ACC112 (cell line): ENCODE measurements around the gene AIFM1.

Experiments
- H2AFZ ChIP-seq: fragments of 200-600 bp; sonication (generic); one replicate; pipeline ENCODE4 v1.6.0; 2017; ENCODE audit warnings: antibody characterized with exemption, low read length; ENCODE audit not compliant: unreplicated experiment
- H3K27ac ChIP-seq: fragments of 200-600 bp; sonication (generic); 2 replicates; pipeline ENCODE4 v1.5.1; 2014; ENCODE audit warnings: low read depth, mild to moderate bottlenecking, antibody characterized with exemption, low read length, moderate library complexity
- H3K27me3 ChIP-seq: fragments of 200-600 bp; sonication (generic); 2 replicates; pipeline ENCODE4 v1.6.1; 2014; ENCODE audit warnings: mild to moderate bottlenecking, antibody characterized with exemption, low read length, moderate library complexity, mixed read lengths; ENCODE audit not compliant: insufficient read depth
- H3K36me3 ChIP-seq: fragments of 200-600 bp; sonication (generic); 2 replicates; pipeline ENCODE4 v1.6.1; 2016; ENCODE audit warnings: mild to moderate bottlenecking, antibody characterized with exemption, low read length, moderate library complexity, mixed read lengths; ENCODE audit not compliant: insufficient read depth
- H3K4me1 ChIP-seq: fragments of 200-600 bp; sonication (generic); one replicate; pipeline ENCODE4 v1.6.1; 2016; ENCODE audit warnings: low read length, mixed read lengths; ENCODE audit not compliant: insufficient read depth, unreplicated experiment, control insufficient read depth
- H3K4me3 ChIP-seq: fragments of 200-600 bp; sonication (generic); 2 replicates; pipeline ENCODE4 v1.5.1; 2014; ENCODE audit warnings: mild to moderate bottlenecking, low read depth, low read length
- H3K79me2 ChIP-seq: fragments of 200-600 bp; sonication (generic); one replicate; pipeline ENCODE4 v1.6.0; 2016; ENCODE audit warnings: low read length; ENCODE audit not compliant: control insufficient read depth, unreplicated experiment, insufficient read depth

AIFM1 gene

GRCh38 chrX:130108647-130109428 is 56.8 kb downstream of the AIFM1 start:
- H3K36me3 ChIP-seq, result no peaks in the 10 kb centered on the region
- no peaks in the 10 kb centered on the region for H3K27me3 ChIP-seq
- peak overlapping the region; percentile 88 for H3K27ac ChIP-seq
- H3K4me3 ChIP-seq, result peak overlapping the region; percentile 88
- peaks cover 30% of the 10 kb centered on the region for H3K4me1 ChIP-seq
- H2AFZ ChIP-seq, result no peak overlapping the region
- H3K79me2 ChIP-seq, result peaks cover 50% of the 10 kb centered on the region

- H3K79me2 ChIP-seq, result peaks cover 70% of the 10 kb centered on the region
- no peak overlapping the region for H3K27ac ChIP-seq
- no peaks in the 10 kb centered on the region for H3K27me3 ChIP-seq
- no peaks in the 10 kb centered on the region for H3K36me3 ChIP-seq
- H3K4me1 ChIP-seq, result peaks cover 20% of the 10 kb centered on the region
- H3K4me3 ChIP-seq, result 0 out of 2 replicates have a peak overlapping the region, but pooled peaks have one; percentile 5
- H2AFZ ChIP-seq, result no peak overlapping the region
Measured at GRCh38 chrX:130106071-130106470, 59.6 kb downstream of the AIFM1 start.

- H3K79me2 ChIP-seq, result peaks cover 76% of the 10 kb centered on the region
- H3K27ac ChIP-seq, result no peak overlapping the region; the same call in 1 of the 2 replicates
- H3K4me1 ChIP-seq, result peaks cover 28% of the 10 kb centered on the region
- no peak overlapping the region for H3K4me3 ChIP-seq
- H3K27me3 ChIP-seq, result no peaks in the 10 kb centered on the region
- H2AFZ ChIP-seq, result no peak overlapping the region
- no peaks in the 10 kb centered on the region for H3K36me3 ChIP-seq
Measured at GRCh38 chrX:130105244-130105643, 60.4 kb downstream of the AIFM1 start.

- Histone ChIP-seq H3K27me3 (no peaks in the 10 kb centered on the region), H3K4me1 (peaks cover 33% of the 10 kb centered on the region), H3K79me2 (peaks cover 78% of the 10 kb centered on the region), H2AFZ (no peak overlapping the region), H3K4me3 (no peak overlapping the region), H3K36me3 (no peaks in the 10 kb centered on the region), H3K27ac (no peak overlapping the region)
Measured at GRCh38 chrX:130103605-130104004, 62.0 kb downstream of the AIFM1 start.

- Histone ChIP-seq H3K27ac (peak overlapping the region; percentile 94), H3K4me1 (peaks cover 20% of the 10 kb centered on the region), H2AFZ (no peak overlapping the region), H3K79me2 (peaks cover 62% of the 10 kb centered on the region), H3K4me3 (0 out of 2 replicates have a peak overlapping the region, but pooled peaks have one; percentile 21), H3K36me3 (no peaks in the 10 kb centered on the region), H3K27me3 (no peaks in the 10 kb centered on the region)
Measured at GRCh38 chrX:130100180-130100579, 65.5 kb downstream of the AIFM1 start.

GRCh38 chrX:130098210-130098552 is 67.5 kb downstream of the AIFM1 start:
- Histone ChIP-seq H2AFZ (no peak overlapping the region), H3K4me3 (no peak overlapping the region), H3K79me2 (peaks cover 51% of the 10 kb centered on the region), H3K27ac (no peak overlapping the region), H3K36me3 (no peaks in the 10 kb centered on the region), H3K4me1 (peaks cover 14% of the 10 kb centered on the region), H3K27me3 (no peaks in the 10 kb centered on the region)

GRCh38 chrX:130097507-130098209 is 68.0 kb downstream of the AIFM1 start:
- H3K4me1 ChIP-seq, result peaks cover 14% of the 10 kb centered on the region
- no peaks in the 10 kb centered on the region for H3K27me3 ChIP-seq
- H3K27ac ChIP-seq, result no peak overlapping the region
- no peak overlapping the region for H3K4me3 ChIP-seq
- peaks cover 48% of the 10 kb centered on the region for H3K79me2 ChIP-seq
- H3K36me3 ChIP-seq, result no peaks in the 10 kb centered on the region
- H2AFZ ChIP-seq, result no peak overlapping the region

GRCh38 chrX:130095249-130096030 is 70.2 kb downstream of the AIFM1 start:
- Histone ChIP-seq H3K27me3 (no peaks in the 10 kb centered on the region), H3K4me3 (no peak overlapping the region), H3K36me3 (no peaks in the 10 kb centered on the region), H3K27ac (no peak overlapping the region), H3K79me2 (peaks cover 43% of the 10 kb centered on the region), H2AFZ (no peak overlapping the region), H3K4me1 (peaks cover 7% of the 10 kb centered on the region)

- Histone ChIP-seq H3K4me3 (no peak overlapping the region), H3K27ac (no peak overlapping the region), H3K4me1 (peaks cover 1% of the 10 kb centered on the region), H3K79me2 (peaks cover 40% of the 10 kb centered on the region), H3K36me3 (no peaks in the 10 kb centered on the region), H2AFZ (no peak overlapping the region), H3K27me3 (no peaks in the 10 kb centered on the region)
Measured at GRCh38 chrX:130094696-130095095, 70.9 kb downstream of the AIFM1 start.

- Histone ChIP-seq H3K36me3 (no peaks in the 10 kb centered on the region), H3K27ac (no peak overlapping the region), H3K79me2 (peaks cover 35% of the 10 kb centered on the region), H3K4me3 (no peak overlapping the region), H3K4me1 (no peaks in the 10 kb centered on the region), H3K27me3 (no peaks in the 10 kb centered on the region), H2AFZ (no peak overlapping the region)
Measured at GRCh38 chrX:130093271-130093670, 72.4 kb downstream of the AIFM1 start.
